GM18526 (cell line): ENCODE data around the gene PRDM16.

Source experiments
- POLR2A ChIP-seq: IDR thresholded peaks from 3 replicates; pipeline ENCODE4 v1.6.1; 2011; ENCODE audit not compliant: insufficient read length; ENCODE audit errors: extremely low read depth

The PRDM16 gene

GRCh38 chr1:3356827-3357460 is 287.9 kb downstream of the PRDM16 start:
- TF ChIP-seq POLR2A = no peak

- TF ChIP-seq POLR2A = no peak
Measured at GRCh38 chr1:3357526-3358297, 288.7 kb downstream of the PRDM16 start.

- no peak for TF ChIP-seq POLR2A
Measured at GRCh38 chr1:3359351-3359750, 290.3 kb downstream of the PRDM16 start.

- no peak for TF ChIP-seq POLR2A
Measured at GRCh38 chr1:3359756-3360440, 290.9 kb downstream of the PRDM16 start.

- TF ChIP-seq POLR2A = no peak
Measured at GRCh38 chr1:3360646-3361257, 291.7 kb downstream of the PRDM16 start.

GRCh38 chr1:3363023-3363422 is 294.0 kb downstream of the PRDM16 start:
- no peak for TF ChIP-seq POLR2A

DNA sequence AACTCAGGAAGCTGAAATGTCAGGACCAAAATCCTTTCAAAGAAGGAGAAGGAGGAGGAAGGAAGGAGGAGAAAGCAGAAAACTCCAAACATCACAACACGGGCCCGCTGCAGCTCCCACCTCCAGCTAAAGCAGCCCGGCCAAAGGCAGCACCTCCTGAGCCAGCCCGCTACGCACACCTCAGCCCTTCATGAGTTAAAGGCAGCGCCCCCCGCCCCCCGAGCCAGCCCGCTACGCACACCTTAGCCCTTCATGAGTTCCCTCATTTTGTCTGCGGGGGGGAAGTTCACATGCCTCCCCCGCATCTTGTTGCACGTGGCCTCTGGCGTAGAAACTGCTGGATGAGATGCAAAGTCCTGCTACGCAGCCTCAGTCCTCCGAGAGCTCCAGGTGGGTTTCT is 294.8 kb downstream of the PRDM16 start:
- TF ChIP-seq POLR2A = no peak

DNA sequence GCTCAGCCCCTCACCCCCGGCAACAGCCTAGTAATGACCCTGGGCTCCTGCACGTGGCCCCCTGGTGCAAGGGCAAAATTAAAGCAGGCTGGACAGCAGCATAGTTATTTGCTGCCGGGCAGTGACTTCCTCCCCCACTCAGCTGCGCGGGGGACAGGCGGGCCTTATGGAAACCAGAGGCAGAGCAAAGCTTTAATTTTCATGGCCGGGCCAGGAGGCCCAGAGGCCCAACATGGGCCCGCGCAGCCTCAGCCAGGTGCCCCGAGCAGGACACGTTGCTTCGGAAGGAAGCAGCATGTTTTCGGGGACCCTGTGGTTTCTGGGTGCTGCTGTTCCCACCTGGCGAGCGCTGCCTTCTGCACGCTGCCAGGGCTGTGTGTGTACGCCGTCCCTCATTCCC is 295.5 kb downstream of the PRDM16 start:
- TF ChIP-seq POLR2A = no peak

DNA sequence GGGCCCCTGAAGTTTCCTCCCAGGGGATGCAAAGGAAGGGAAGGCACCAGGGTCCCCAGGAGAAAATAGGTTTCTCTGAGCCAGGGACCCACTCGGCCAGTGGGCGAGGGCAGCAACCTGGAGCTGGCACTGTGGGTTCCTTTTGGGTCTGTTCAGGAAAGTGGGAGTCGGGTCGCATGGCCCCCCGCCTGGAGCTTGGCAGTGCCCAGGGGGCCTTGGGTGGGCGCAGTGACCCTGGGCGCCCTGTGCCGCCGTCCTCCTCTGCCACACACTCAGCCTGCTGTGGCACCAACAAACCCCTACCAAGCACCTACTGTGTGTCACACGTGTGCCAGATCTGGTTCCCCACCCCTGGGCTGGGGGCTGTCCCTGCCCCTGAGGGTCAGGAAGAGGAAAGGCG is 296.0 kb downstream of the PRDM16 start:
- no peak for TF ChIP-seq POLR2A

DNA sequence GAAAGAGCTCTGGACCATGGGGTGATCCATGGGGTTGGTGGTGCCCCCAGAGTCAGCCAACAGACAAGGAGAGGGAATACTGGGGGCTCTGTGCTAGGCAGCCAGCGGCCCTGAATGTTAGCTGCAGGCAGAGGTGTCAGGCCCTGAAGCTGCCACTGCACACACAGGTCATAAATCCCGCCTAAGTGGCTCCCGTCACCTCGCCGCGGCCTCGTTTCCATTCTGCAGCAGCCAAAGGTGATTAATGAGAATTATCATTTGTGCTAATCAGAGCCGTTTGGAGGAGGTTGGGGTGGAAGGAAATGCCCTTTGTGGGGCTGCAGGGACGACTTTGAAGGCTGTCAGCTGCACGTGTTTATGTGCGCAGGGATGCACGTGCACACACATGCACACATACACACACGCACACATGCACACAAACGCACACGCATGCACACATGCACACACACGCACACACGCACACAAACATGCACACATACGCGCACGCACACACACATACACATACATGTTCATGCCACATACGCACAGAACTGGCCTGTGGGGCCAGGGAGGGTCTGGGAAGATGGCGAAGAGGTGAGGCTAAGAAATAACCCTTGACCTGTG is 296.6 kb downstream of the PRDM16 start:
- TF ChIP-seq POLR2A = no peak

DNA sequence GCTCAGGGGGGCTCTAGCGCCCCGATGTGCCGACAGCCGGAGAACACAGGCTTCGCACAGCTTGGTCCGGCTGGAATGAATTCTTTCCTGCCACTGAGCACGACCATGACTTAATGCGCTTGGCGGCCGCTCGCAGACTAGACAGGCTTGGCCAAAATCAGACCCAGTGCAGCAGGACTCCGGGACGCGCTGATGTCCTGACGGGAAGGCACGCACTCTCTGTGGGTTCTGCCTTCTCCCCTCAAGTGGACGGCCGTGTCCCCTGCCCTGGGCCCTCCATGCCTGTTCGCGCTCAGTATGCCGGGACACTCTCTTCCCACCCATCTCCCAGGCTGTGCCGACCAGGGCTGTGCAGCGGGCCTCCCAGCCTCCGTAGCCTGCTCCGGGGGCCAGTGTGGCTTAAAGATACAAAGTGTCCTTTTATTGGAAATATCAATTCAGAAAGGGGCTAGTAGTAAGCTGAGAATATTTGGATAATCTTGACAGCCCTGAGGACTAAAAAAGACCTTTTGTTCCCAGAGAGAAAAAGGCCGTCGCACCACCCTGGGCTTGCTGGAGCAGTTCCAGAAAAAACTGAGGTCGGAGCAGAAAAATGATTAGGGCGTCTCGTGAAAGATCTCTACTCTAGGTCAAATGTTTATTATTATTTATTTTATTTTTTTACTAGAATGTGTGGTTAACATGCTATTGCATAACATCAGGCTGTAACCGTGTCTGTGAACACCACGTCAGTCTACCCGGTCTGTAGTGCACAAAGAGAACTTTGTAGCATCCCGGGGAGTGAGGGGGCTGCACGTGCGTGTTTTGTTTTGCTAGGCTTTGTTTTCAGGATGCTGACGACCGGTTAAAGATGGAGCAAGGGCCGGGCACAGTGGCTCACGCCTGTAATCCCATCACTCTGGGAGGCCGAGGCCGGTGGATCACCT is 297.4 kb downstream of the PRDM16 start:
- TF ChIP-seq POLR2A = no peak

DNA sequence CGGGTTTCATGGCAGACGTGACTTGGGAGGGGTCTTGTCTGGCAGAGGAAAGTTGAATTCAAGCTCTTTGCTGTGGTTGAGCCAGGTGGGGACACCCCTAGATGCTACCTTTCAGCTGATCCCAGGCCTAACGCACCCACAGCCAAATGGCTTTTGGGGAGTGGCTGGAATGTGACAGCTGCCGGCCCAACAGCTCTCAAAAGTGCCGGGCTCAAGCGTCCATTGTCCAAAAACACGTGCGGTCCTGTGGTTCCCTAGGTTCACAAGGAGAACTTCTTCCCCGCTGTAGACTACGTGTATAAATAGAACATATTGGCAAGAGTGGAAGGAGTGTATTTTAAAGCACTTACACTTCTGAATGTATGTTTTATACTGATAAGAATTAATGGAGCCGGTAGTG is 298.4 kb downstream of the PRDM16 start:
- no peak for TF ChIP-seq POLR2A

- TF ChIP-seq POLR2A = no peak
Measured at GRCh38 chr1:3368059-3368458, 299.1 kb downstream of the PRDM16 start.

DNA sequence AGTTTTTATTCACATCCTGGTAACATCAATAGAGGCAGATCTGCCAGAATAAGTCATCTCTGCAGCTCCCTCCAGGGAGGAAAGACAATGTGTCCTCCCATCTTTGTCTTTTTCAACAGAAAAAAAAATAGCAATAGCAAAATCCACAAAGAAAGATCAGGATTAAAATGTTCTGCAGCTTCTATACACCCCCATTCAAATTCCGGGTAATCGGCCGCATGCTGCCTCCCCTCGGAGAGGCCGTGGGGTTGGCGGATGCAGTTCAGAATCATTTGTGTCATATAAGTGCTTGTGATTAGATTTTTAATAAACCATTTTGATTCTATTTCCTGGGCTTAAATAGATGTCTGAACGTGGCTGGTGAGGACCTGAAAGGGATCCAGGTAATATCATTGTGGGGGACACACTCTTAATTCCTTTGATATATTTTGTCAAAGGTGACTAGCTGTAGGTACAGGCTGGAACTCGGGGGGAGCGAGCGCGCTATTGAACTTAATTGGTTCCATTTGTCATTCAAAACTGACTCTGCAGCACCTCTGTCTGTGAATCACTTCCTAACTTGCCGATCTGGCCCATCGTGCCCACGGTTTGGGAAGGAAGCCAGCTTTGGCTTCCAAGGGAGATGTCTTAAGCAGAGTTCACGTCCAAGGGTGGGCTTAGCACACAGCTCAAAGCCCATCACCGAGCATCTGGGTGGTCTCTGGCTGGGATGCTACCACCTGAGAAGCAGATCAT is 299.9 kb downstream of the PRDM16 start:
- TF ChIP-seq POLR2A = no peak

GRCh38 chr1:3369446-3370076 is 300.6 kb downstream of the PRDM16 start:
- TF ChIP-seq POLR2A = no peak
